ENCODE measurements around the gene MORN1.

Gene MORN1

DNA sequence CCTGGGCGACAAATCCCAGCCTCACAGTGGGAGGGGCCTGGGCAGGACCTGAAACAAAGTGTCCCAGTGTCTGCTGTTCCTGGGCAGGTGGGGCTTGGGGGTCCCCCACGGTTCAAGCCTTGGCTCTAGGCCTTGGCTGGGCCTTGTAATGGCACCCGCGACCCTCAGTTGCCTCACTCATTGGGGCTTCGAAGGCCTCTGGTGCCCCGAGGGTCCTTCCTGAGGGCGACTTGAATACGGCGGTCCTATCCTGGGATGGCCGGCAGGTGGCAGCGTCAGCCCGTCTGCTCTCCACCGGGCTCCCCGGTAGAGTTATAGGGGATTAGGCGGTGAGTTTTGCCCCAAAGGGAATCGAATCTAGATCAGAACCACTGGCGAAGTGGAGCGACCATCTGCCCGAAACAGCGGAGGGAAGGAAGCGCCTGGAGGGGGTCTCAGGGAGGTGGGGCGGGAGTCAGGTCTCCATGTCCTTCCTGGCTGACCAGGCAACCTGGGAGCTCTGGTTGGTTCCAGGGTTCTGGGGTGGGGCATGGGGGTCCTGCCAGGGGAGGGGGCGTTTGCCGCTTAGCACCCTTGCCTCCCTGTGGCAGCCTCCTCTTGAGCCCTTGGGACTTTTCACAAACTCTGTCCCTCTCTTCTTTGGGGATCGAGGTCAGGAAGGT is 23.1 kb upstream of the MORN1 start:
- H3K4me1 ChIP-seq (ENCODE audit: control insufficient read depth in 1 of 2, insufficient read depth in 2 of 2, low read length in 2 of 2), result peaks cover 27 to 36% of the 10 kb centered on the region in 2 donors
- peaks cover 0 to 22% of the 10 kb centered on the region in 2 donors for H3K27me3 ChIP-seq (ENCODE audit: control insufficient read depth in 1 of 2, insufficient read depth in 2 of 2, low read length in 2 of 2)
- peak overlapping the region; percentile 78 to 83 for H3K4me3 ChIP-seq (ENCODE audit: low read depth in 1 of 2, low read length in 2 of 2)
- peak overlapping the region; percentile 69 to 81 for H3K9ac ChIP-seq (ENCODE audit: low read depth in 1 of 2, low read length in 2 of 2)
- H3K36me3 ChIP-seq (ENCODE audit: control insufficient read depth in 1 of 2, insufficient read depth in 2 of 2, low read length in 2 of 2), result no peaks in the 10 kb centered on the region
- no peak overlapping the region for H3K27ac ChIP-seq (ENCODE audit: low read depth, low read length)
- no peaks in the 10 kb centered on the region for H3K9me3 ChIP-seq (ENCODE audit: control insufficient read depth in 1 of 2, low read length in 2 of 2)

DNA sequence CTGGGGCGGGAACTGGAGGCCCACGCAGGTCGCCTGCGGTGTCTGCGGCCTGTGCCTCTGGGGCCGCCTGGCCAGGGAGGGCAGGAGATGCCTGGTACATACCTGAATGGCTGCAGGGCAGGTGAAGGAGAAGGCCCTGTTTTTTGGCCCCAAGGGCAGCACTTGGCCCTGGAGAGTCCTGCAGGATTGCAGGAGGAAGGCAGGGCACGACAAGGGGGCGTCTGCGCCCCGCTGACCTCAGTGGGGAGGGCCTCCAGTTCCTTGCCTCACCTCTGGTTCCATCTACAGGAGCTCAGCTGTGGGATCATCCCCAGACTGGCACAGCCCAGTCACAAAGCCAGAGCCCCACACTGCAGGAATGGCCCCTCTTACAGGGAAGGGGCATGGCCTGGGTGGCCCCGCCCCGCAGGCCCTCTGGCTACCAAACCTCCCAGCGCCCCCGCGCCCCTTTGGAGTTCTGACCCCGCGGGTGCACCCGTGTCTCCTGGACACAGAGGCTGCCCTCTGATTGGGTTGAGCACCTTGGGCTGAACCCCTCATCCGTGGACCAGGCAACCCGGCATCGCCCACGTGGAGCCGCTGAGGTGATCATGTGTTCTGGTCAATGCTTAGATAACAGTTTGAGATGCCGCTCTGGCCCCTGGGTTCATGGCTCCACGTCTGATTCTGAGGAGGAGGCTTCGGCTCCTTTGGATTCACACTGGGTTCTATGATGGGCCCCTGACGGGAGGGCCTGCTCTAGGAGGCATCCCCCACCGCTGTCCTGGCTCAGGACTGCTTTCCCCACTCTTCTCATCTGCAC is 22.3 kb upstream of the MORN1 start:
- peaks cover 0 to 16% of the 10 kb centered on the region in 2 donors for H3K27me3 ChIP-seq (ENCODE audit: control insufficient read depth in 1 of 2, insufficient read depth in 2 of 2, low read length in 2 of 2)
- peaks cover 0 to 7% of the 10 kb centered on the region in 2 donors for H3K36me3 ChIP-seq (ENCODE audit: control insufficient read depth in 1 of 2, insufficient read depth in 2 of 2, low read length in 2 of 2)
- no peaks in the 10 kb centered on the region for H3K9me3 ChIP-seq (ENCODE audit: control insufficient read depth in 1 of 2, low read length in 2 of 2)
- H3K4me3 ChIP-seq (ENCODE audit: low read depth in 1 of 2, low read length in 2 of 2), result peak overlapping the region; percentile 78 to 83
- H3K4me1 ChIP-seq (ENCODE audit: control insufficient read depth in 1 of 2, insufficient read depth in 2 of 2, low read length in 2 of 2), result peaks cover 27 to 36% of the 10 kb centered on the region in 2 donors
- peak overlapping the region; percentile 91 for H3K27ac ChIP-seq (ENCODE audit: low read depth, low read length)
- peak overlapping the region; percentile 69 to 81 for H3K9ac ChIP-seq (ENCODE audit: low read depth in 1 of 2, low read length in 2 of 2)

- Histone ChIP-seq H3K27ac (ENCODE audit: low read depth, low read length) (peak overlapping the region; percentile 91), H3K9ac (ENCODE audit: low read depth in 1 of 2, low read length in 2 of 2) (peak overlapping the region; percentile 69 to 81), H3K36me3 (ENCODE audit: control insufficient read depth in 1 of 2, insufficient read depth in 2 of 2, low read length in 2 of 2) (peaks cover 3 to 15% of the 10 kb centered on the region in 2 donors), H3K4me3 (ENCODE audit: low read depth in 1 of 2, low read length in 2 of 2) (peak overlapping the region; percentile 78 to 83), H3K4me1 (ENCODE audit: control insufficient read depth in 1 of 2, insufficient read depth in 2 of 2, low read length in 2 of 2) (peaks cover 27 to 36% of the 10 kb centered on the region in 2 donors), H3K27me3 (ENCODE audit: control insufficient read depth in 1 of 2, insufficient read depth in 2 of 2, low read length in 2 of 2) (peaks cover 0 to 11% of the 10 kb centered on the region in 2 donors), H3K9me3 (ENCODE audit: control insufficient read depth in 1 of 2, low read length in 2 of 2) (no peaks in the 10 kb centered on the region)
These were observed 21.6 kb upstream of the MORN1 start for GRCh38 chr1:2412773-2413494.

- Histone ChIP-seq H3K36me3 (ENCODE audit: control insufficient read depth in 1 of 2, insufficient read depth in 2 of 2, low read length in 2 of 2) (peaks cover 3 to 18% of the 10 kb centered on the region in 2 donors), H3K27ac (ENCODE audit: low read depth, low read length) (peak within 1 kb of the TSS; percentile 91), H3K27me3 (ENCODE audit: control insufficient read depth in 1 of 2, insufficient read depth in 2 of 2, low read length in 2 of 2) (peaks cover 0 to 6% of the 10 kb centered on the region in 2 donors), H3K4me1 (ENCODE audit: control insufficient read depth in 1 of 2, insufficient read depth in 2 of 2, low read length in 2 of 2) (peaks cover 27 to 36% of the 10 kb centered on the region in 2 donors), H3K9me3 (ENCODE audit: control insufficient read depth in 1 of 2, low read length in 2 of 2) (no peaks in the 10 kb centered on the region), H3K9ac (ENCODE audit: low read depth in 1 of 2, low read length in 2 of 2) (peak within 1 kb of the TSS; percentile 81 to 84), H3K4me3 (ENCODE audit: low read depth in 1 of 2, low read length in 2 of 2) (peak within 1 kb of the TSS; percentile 78 to 91)
These were observed 21.0 kb upstream of the MORN1 start, which contains the start of gene PEX10 for GRCh38 chr1:2412395-2412772. Gene PEX10 (minus strand): TSS chr1:2412564. CDS start chr1:2412502, 62 bp downstream.

DNA sequence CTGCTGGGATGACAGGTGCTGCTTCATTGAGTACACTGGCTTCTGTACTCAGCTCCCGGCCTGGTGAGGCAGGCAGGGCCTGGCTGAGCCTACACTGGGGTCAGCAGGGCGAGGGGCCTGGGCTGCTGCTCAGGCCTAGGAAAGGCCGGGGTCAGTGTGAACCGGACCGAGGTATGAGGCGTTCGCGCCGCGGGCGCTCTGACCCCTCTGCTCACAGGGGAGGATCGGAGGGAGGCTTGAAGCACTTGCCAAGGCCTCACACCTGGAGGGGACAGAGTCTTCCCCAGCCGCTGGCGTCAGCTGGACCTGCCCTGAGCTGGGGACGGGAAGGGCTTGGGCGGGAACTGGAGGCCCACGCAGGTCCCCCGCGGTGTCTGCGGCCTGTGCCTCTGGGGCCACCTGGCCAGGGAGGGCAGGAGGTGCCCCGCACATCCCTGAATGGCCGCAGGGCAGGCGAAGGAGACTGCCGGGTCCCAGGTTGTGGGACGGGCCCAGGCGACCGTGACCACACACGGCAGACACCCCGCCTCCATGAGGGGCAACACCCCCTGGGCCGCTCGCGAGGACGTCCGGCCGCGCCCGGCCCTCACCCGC is 20.5 kb upstream of the MORN1 start:
- peak overlapping the region; percentile 81 to 84 for H3K9ac ChIP-seq (ENCODE audit: low read depth in 1 of 2, low read length in 2 of 2)
- H3K4me3 ChIP-seq (ENCODE audit: low read depth in 1 of 2, low read length in 2 of 2), result peak overlapping the region; percentile 78 to 91
- peaks cover 0 to under 1% of the 10 kb centered on the region in 2 donors for H3K27me3 ChIP-seq (ENCODE audit: control insufficient read depth in 1 of 2, insufficient read depth in 2 of 2, low read length in 2 of 2)
- H3K9me3 ChIP-seq (ENCODE audit: control insufficient read depth in 1 of 2, low read length in 2 of 2), result no peaks in the 10 kb centered on the region
- peak overlapping the region; percentile 84 for H3K27ac ChIP-seq (ENCODE audit: low read depth, low read length)
- H3K36me3 ChIP-seq (ENCODE audit: control insufficient read depth in 1 of 2, insufficient read depth in 2 of 2, low read length in 2 of 2), result peaks cover 3 to 20% of the 10 kb centered on the region in 2 donors
- peaks cover 27 to 36% of the 10 kb centered on the region in 2 donors for H3K4me1 ChIP-seq (ENCODE audit: control insufficient read depth in 1 of 2, insufficient read depth in 2 of 2, low read length in 2 of 2)

- Histone ChIP-seq H3K4me3 (ENCODE audit: low read depth in 1 of 2, low read length in 2 of 2) (no peak overlapping the region), H3K9me3 (ENCODE audit: control insufficient read depth in 1 of 2, low read length in 2 of 2) (no peaks in the 10 kb centered on the region), H3K36me3 (ENCODE audit: control insufficient read depth in 1 of 2, insufficient read depth in 2 of 2, low read length in 2 of 2) (peaks cover 8 to 35% of the 10 kb centered on the region in 2 donors), H3K4me1 (ENCODE audit: control insufficient read depth in 1 of 2, insufficient read depth in 2 of 2, low read length in 2 of 2) (peaks cover 16 to 24% of the 10 kb centered on the region in 2 donors), H3K27ac (ENCODE audit: low read depth, low read length) (no peak overlapping the region), H3K9ac (ENCODE audit: low read depth in 1 of 2, low read length in 2 of 2) (no peak overlapping the region), H3K27me3 (ENCODE audit: control insufficient read depth in 1 of 2, insufficient read depth in 2 of 2, low read length in 2 of 2) (no peaks in the 10 kb centered on the region)
These were observed 18.4 kb upstream of the MORN1 start for GRCh38 chr1:2409745-2410144.

GRCh38 chr1:2408859-2409276 is 17.5 kb upstream of the MORN1 start:
- H3K9me3 ChIP-seq (ENCODE audit: control insufficient read depth in 1 of 2, low read length in 2 of 2), result no peaks in the 10 kb centered on the region
- peaks cover 16 to 44% of the 10 kb centered on the region in 2 donors for H3K36me3 ChIP-seq (ENCODE audit: control insufficient read depth in 1 of 2, insufficient read depth in 2 of 2, low read length in 2 of 2)
- H3K27ac ChIP-seq (ENCODE audit: low read depth, low read length), result no peak overlapping the region
- H3K4me3 ChIP-seq (ENCODE audit: low read depth in 1 of 2, low read length in 2 of 2), result no peak overlapping the region
- no peaks in the 10 kb centered on the region for H3K27me3 ChIP-seq (ENCODE audit: control insufficient read depth in 1 of 2, insufficient read depth in 2 of 2, low read length in 2 of 2)
- peaks cover 11 to 16% of the 10 kb centered on the region in 2 donors for H3K4me1 ChIP-seq (ENCODE audit: control insufficient read depth in 1 of 2, insufficient read depth in 2 of 2, low read length in 2 of 2)
- no peak overlapping the region for H3K9ac ChIP-seq (ENCODE audit: low read depth in 1 of 2, low read length in 2 of 2)

- H3K27ac ChIP-seq (ENCODE audit: low read depth, low read length), result no peak overlapping the region
These were observed 17.1 kb upstream of the MORN1 start for GRCh38 chr1:2408456-2408855.

DNA sequence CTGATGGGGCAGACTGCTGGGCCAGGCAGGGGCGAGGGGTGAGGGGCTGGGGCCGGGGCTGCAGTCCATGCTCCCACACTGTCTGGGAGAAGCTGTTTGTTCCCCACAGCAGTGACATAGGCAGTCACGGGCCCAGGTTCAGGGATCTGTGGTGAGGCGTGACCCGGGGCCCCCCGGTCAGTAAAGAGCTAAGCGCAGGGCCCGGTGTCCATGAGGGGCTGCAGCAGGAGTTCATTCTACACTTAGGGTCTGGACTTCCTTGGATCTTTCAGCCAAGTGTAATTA is 16.6 kb upstream of the MORN1 start:
- Histone ChIP-seq H3K27ac (ENCODE audit: low read depth, low read length) (no peak overlapping the region), H3K27me3 (ENCODE audit: control insufficient read depth in 1 of 2, insufficient read depth in 2 of 2, low read length in 2 of 2) (no peaks in the 10 kb centered on the region), H3K4me1 (ENCODE audit: control insufficient read depth in 1 of 2, insufficient read depth in 2 of 2, low read length in 2 of 2) (peaks cover 5 to 7% of the 10 kb centered on the region in 2 donors), H3K9me3 (ENCODE audit: control insufficient read depth in 1 of 2, low read length in 2 of 2) (no peaks in the 10 kb centered on the region), H3K4me3 (ENCODE audit: low read depth in 1 of 2, low read length in 2 of 2) (no peak overlapping the region), H3K36me3 (ENCODE audit: control insufficient read depth in 1 of 2, insufficient read depth in 2 of 2, low read length in 2 of 2) (peaks cover 19 to 52% of the 10 kb centered on the region in 2 donors), H3K9ac (ENCODE audit: low read depth in 1 of 2, low read length in 2 of 2) (no peak overlapping the region)

More at GRCh38 chr1:2408456-2408855, 17.1 kb upstream of the MORN1 start:
- Histone ChIP-seq H3K27me3 (ENCODE audit: control insufficient read depth in 1 of 2, insufficient read depth in 2 of 2, low read length in 2 of 2) (no peaks in the 10 kb centered on the region), H3K4me1 (ENCODE audit: control insufficient read depth in 1 of 2, insufficient read depth in 2 of 2, low read length in 2 of 2) (peaks cover 7 to 12% of the 10 kb centered on the region in 2 donors), H3K36me3 (ENCODE audit: control insufficient read depth in 1 of 2, insufficient read depth in 2 of 2, low read length in 2 of 2) (peaks cover 19 to 47% of the 10 kb centered on the region in 2 donors), H3K4me3 (ENCODE audit: low read depth in 1 of 2, low read length in 2 of 2) (no peak overlapping the region), H3K9me3 (ENCODE audit: control insufficient read depth in 1 of 2, low read length in 2 of 2) (no peaks in the 10 kb centered on the region), H3K9ac (ENCODE audit: low read depth in 1 of 2, low read length in 2 of 2) (no peak overlapping the region)
